ENCODE data around the gene DIP2C. TPM values are rescaled to one million over a fixed set of nuclear protein-coding genes. Genes with fewer than 3 reads are reported as not detected.

DIP2C gene
- total RNA-seq, 1 donor from 2014 or later, result 11.4 TPM

GRCh38 chr10:528173-529165, 161.0 kb downstream of the DIP2C start:
- no peak overlapping the region for H3K4me3 ChIP-seq (ENCODE audit: low read depth, low read length)
- TF ChIP-seq CTCF (conservative IDR thresholded peaks at IDR 0.05; ENCODE audit: low read depth, low read length), result no peak
- no peak for DNase-seq (ENCODE audit: low read depth)

GRCh38 chr10:527416-527815, 162.1 kb downstream of the DIP2C start:
- TF ChIP-seq CTCF (conservative IDR thresholded peaks at IDR 0.05; ENCODE audit: low read depth, low read length), result no peak
- no peak overlapping the region for H3K4me3 ChIP-seq (ENCODE audit: low read depth, low read length)
- DNase-seq (ENCODE audit: low read depth), result no peak

DNA sequence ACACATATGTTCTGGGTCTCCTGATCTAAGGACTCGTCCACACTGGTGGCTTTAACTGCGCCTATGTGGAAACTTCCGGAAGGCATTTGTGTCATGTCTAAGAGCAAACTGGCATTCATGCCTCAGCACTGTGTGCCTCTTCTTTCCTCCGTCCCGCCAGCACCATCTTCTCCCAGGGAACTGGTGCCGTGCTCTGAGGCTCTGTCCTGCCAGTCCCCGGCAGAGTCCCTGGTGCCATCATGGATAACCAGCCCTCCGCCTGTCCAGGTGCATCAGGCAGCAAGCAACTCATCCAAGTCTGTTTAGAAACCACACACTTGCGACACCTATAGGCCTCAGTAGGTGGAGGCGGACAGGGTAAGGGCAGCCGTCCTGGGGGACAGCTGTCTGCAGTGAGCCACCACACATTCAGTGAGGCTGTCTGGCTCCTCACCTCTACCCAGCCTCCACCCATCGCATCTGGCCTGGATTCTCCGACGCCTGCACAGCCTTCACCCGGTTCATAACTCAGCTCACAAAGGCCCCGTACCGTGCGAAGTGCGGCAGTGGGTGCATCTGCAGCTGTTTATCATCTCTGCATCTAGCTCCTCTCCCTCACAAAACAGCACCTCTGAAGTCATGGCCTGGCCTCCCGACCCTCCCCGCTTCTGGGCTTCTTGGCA, 162.7 kb downstream of the DIP2C start:
- no peak overlapping the region for H3K4me3 ChIP-seq (ENCODE audit: low read depth, low read length)
- DNase-seq (ENCODE audit: low read depth), result no peak
- TF ChIP-seq CTCF (conservative IDR thresholded peaks at IDR 0.05; ENCODE audit: low read depth, low read length), result no peak

DNA sequence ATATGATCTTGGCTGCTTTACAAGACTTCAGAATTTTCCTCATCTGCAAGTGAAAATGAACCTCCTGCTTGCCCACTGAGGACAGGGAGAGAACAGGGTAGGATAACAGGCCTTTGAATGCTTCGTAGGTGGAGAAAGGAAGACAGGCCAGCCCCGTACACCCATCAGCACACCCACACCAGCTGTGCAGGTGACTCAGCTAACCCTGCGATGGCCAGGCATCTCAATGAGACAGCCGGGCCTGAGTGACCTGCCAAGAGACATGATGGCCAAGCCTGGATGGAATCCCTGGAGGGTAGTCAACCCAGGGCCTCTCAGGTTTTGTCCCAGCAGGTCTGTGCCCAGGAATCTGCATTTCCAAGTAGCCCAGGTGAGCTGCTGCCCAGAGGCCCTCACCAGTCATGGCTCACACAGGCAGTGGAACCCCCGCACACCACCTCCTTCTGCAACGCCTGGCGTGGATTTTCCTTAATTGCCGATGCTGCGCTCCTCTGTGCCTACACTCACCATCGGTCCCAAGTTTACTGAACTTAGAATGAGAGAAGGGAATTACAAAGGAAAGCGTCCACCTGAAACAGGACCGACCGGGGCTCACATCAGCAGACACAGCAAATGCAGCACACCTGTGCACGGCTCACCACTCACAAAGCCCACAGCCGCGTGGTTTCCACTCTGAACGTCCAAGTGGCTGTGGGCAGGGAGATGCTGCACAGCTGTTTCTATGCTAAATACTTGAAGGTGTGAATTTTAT, 163.7 kb downstream of the DIP2C start:
- no peak for DNase-seq (ENCODE audit: low read depth)
- no peak overlapping the region for H3K4me3 ChIP-seq (ENCODE audit: low read depth, low read length)
- no peak for TF ChIP-seq CTCF (conservative IDR thresholded peaks at IDR 0.05; ENCODE audit: low read depth, low read length)

GRCh38 chr10:523925-524324, 165.5 kb downstream of the DIP2C start:
- no peak for TF ChIP-seq CTCF (conservative IDR thresholded peaks at IDR 0.05; ENCODE audit: low read depth, low read length)
- no peak for DNase-seq (ENCODE audit: low read depth)
- H3K4me3 ChIP-seq (ENCODE audit: low read depth, low read length), result no peak overlapping the region

- no peak for TF ChIP-seq CTCF (conservative IDR thresholded peaks at IDR 0.05; ENCODE audit: low read depth, low read length)
- no peak overlapping the region for H3K4me3 ChIP-seq (ENCODE audit: low read depth, low read length)
- DNase-seq (ENCODE audit: low read depth), result no peak
These were observed 167.1 kb downstream of the DIP2C start for GRCh38 chr10:522350-522749.
